Measurements from ENCODE around the gene FILIP1L. TPM values are rescaled to one million over a fixed set of nuclear protein-coding genes. Genes with fewer than 3 reads are reported as not detected.
A peak's percentile ranks its signal among the peaks of the same experiment; 100 is the strongest.

The FILIP1L gene
- total RNA-seq, 1 donor from 2014 or later: 47.0 TPM

GRCh38 chr3:99874237-99875002 is 239.9 kb downstream of the FILIP1L start:
- Mint-ChIP-seq H3K27ac (ENCODE audit: unreplicated experiment) (peak overlapping the region; percentile 87), H3K4me1 (ENCODE audit: unreplicated experiment) (peaks cover 69% of the 10 kb centered on the region), H3K4me3 (ENCODE audit: unreplicated experiment) (peak overlapping the region; percentile 86)

GRCh38 chr3:99873269-99874102 is 240.8 kb downstream of the FILIP1L start:
- Mint-ChIP-seq H3K27ac (ENCODE audit: unreplicated experiment) (peak overlapping the region; percentile 87), H3K27me3 (ENCODE audit: unreplicated experiment) (no peaks in the 10 kb centered on the region), H3K36me3 (ENCODE audit: unreplicated experiment) (peaks cover 24% of the 10 kb centered on the region), H3K4me1 (ENCODE audit: unreplicated experiment) (peaks cover 78% of the 10 kb centered on the region), H3K9me3 (ENCODE audit: unreplicated experiment) (no peaks in the 10 kb centered on the region), H3K4me3 (ENCODE audit: unreplicated experiment) (peak overlapping the region; percentile 86)
- DNase-seq (ENCODE audit: extremely low spot score, unreplicated experiment): no peak
- TF ChIP-seq CTCF (IDR thresholded peaks at IDR 0.05): no peak

More at GRCh38 chr3:99874237-99875002, 239.9 kb downstream of the FILIP1L start:
- TF ChIP-seq CTCF (IDR thresholded peaks at IDR 0.05): no peak
- Mint-ChIP-seq H3K36me3 (ENCODE audit: unreplicated experiment) (peaks cover 18% of the 10 kb centered on the region), H3K9me3 (ENCODE audit: unreplicated experiment) (no peaks in the 10 kb centered on the region), H3K27me3 (ENCODE audit: unreplicated experiment) (no peaks in the 10 kb centered on the region)
- no peak for DNase-seq (ENCODE audit: extremely low spot score, unreplicated experiment)

- H3K27me3 Mint-ChIP-seq (ENCODE audit: unreplicated experiment): no peaks in the 10 kb centered on the region
- no peak for DNase-seq (ENCODE audit: extremely low spot score, unreplicated experiment)
- H3K9me3 Mint-ChIP-seq (ENCODE audit: unreplicated experiment): no peaks in the 10 kb centered on the region
- H3K27ac Mint-ChIP-seq (ENCODE audit: unreplicated experiment): peak overlapping the region; percentile 87
- no peak for TF ChIP-seq CTCF (IDR thresholded peaks at IDR 0.05)
- H3K4me1 Mint-ChIP-seq (ENCODE audit: unreplicated experiment): peaks cover 84% of the 10 kb centered on the region
- peak overlapping the region; percentile 65 for H3K4me3 Mint-ChIP-seq (ENCODE audit: unreplicated experiment)
- H3K36me3 Mint-ChIP-seq (ENCODE audit: unreplicated experiment): peaks cover 24% of the 10 kb centered on the region
Measured at GRCh38 chr3:99872923-99873254, 241.4 kb downstream of the FILIP1L start.

GRCh38 chr3:99871231-99872045 is 242.9 kb downstream of the FILIP1L start:
- Mint-ChIP-seq H3K36me3 (ENCODE audit: unreplicated experiment) (peaks cover 26% of the 10 kb centered on the region), H3K27ac (ENCODE audit: unreplicated experiment) (peak overlapping the region; percentile 88), H3K9me3 (ENCODE audit: unreplicated experiment) (no peaks in the 10 kb centered on the region), H3K4me1 (ENCODE audit: unreplicated experiment) (peaks cover 86% of the 10 kb centered on the region), H3K27me3 (ENCODE audit: unreplicated experiment) (no peaks in the 10 kb centered on the region), H3K4me3 (ENCODE audit: unreplicated experiment) (peak overlapping the region; percentile 57)
- DNase-seq (ENCODE audit: extremely low spot score, unreplicated experiment): no peak
- no peak for TF ChIP-seq CTCF (IDR thresholded peaks at IDR 0.05)
